H9 (cell line): ENCODE measurements around the gene ROR1. TPM values are rescaled to one million over a fixed set of nuclear protein-coding genes. Genes with fewer than 3 reads are reported as not detected.

Experiments
- DNase-seq: peaks from one replicate; pipeline ENCODE4 v3.0.0-alpha.2; 2017
- H2AFZ ChIP-seq: one replicate; pipeline ENCODE4 v1.6.1; 2013; ENCODE audit warnings: mild to moderate bottlenecking, low read length, control low read depth, moderate library complexity
- H2AK5ac ChIP-seq: 2 replicates; pipeline ENCODE4 v1.6.1; 2013; ENCODE audit warnings: low read length, control low read depth, mixed read lengths; ENCODE audit not compliant: insufficient read length
- H2BK120ac ChIP-seq: one replicate; pipeline ENCODE4 v1.6.1; 2013; ENCODE audit warnings: low read depth, mild to moderate bottlenecking, low read length, control low read depth, inconsistent platforms; ENCODE audit not compliant: poor library complexity, severe bottlenecking
- H2BK12ac ChIP-seq: 2 replicates; pipeline ENCODE4 v1.6.1; 2013; ENCODE audit warnings: low read length, control low read depth, mixed read lengths, low read depth; ENCODE audit not compliant: insufficient read length
- H2BK15ac ChIP-seq: 2 replicates; pipeline ENCODE4 v1.6.1; 2013; ENCODE audit warnings: low read depth, low read length, control low read depth
- H2BK20ac ChIP-seq: one replicate; pipeline ENCODE4 v1.6.1; 2013; ENCODE audit warnings: low read depth, mild to moderate bottlenecking, low read length, control low read depth, inconsistent platforms; ENCODE audit not compliant: poor library complexity, severe bottlenecking
- H2BK5ac ChIP-seq: 2 replicates; pipeline ENCODE4 v1.6.1; 2013; ENCODE audit warnings: low read length, control low read depth, mixed read lengths; ENCODE audit not compliant: insufficient read length
- H3K14ac ChIP-seq: 2 replicates; pipeline ENCODE4 v1.6.1; 2013; ENCODE audit warnings: low read length, control low read depth; ENCODE audit not compliant: insufficient read depth
- H3K18ac ChIP-seq: 2 replicates; pipeline ENCODE4 v1.6.1; 2013; ENCODE audit warnings: low read depth, mild to moderate bottlenecking, mixed read lengths, low read length, control low read depth; ENCODE audit not compliant: insufficient read length
- H3K23ac ChIP-seq: 2 replicates; pipeline ENCODE4 v1.6.1; 2013; ENCODE audit warnings: low read length, control low read depth, mixed read lengths, low read depth; ENCODE audit not compliant: insufficient read length
- H3K23me2 ChIP-seq: 2 replicates; pipeline ENCODE4 v1.6.1; 2013; ENCODE audit warnings: low read depth, mild to moderate bottlenecking, mixed read lengths, low read length, control low read depth; ENCODE audit not compliant: insufficient read length, poor library complexity, severe bottlenecking
- H3K27ac ChIP-seq: 2 replicates; pipeline ENCODE4 v1.5.1; 2013; ENCODE audit warnings: low read length, control low read depth, mixed read lengths, low read depth; ENCODE audit not compliant: insufficient read length
- H3K27me3 ChIP-seq: 2 replicates; pipeline ENCODE4 v1.6.1; 2013; ENCODE audit warnings: low read length, control low read depth, inconsistent platforms; ENCODE audit not compliant: insufficient read depth
- H3K4ac ChIP-seq: 2 replicates; pipeline ENCODE4 v1.6.1; 2013; ENCODE audit warnings: low read depth, mild to moderate bottlenecking, control low read depth, inconsistent platforms, low read length, moderate library complexity
- H3K4me1 ChIP-seq: 2 replicates; pipeline ENCODE4 v1.6.1; 2013; ENCODE audit warnings: low read length, control low read depth, inconsistent platforms; ENCODE audit not compliant: insufficient read depth
- H3K4me2 ChIP-seq: 2 replicates; pipeline ENCODE4 v1.6.1; 2013; ENCODE audit warnings: low read length, control low read depth, mixed read lengths; ENCODE audit not compliant: insufficient read length, insufficient read depth
- H3K56ac ChIP-seq: 2 replicates; pipeline ENCODE4 v1.6.1; 2013; ENCODE audit warnings: low read depth, mild to moderate bottlenecking, mixed read lengths, low read length, control low read depth; ENCODE audit not compliant: insufficient read length
- H3K79me1 ChIP-seq: 2 replicates; pipeline ENCODE4 v1.6.1; 2013; ENCODE audit warnings: low read depth, mild to moderate bottlenecking, moderate library complexity, low read length, control low read depth, inconsistent platforms; ENCODE audit not compliant: insufficient read depth, poor library complexity, severe bottlenecking
- H3K79me2 ChIP-seq: 2 replicates; pipeline ENCODE4 v1.6.1; 2013; ENCODE audit warnings: low read length, control low read depth, inconsistent platforms; ENCODE audit not compliant: insufficient read depth
- H3K9ac ChIP-seq: 2 replicates; pipeline ENCODE4 v1.6.1; 2013; ENCODE audit warnings: low read length, control low read depth, mixed read lengths; ENCODE audit not compliant: insufficient read length; ENCODE audit errors: extremely low read depth
- H3K9me3 ChIP-seq: one replicate; pipeline ENCODE4 v1.6.1; 2013; ENCODE audit warnings: low read depth, low read length, inconsistent platforms; ENCODE audit not compliant: control insufficient read depth
- H3T11ph ChIP-seq: one replicate; pipeline ENCODE4 v1.6.1; 2013; ENCODE audit warnings: mild to moderate bottlenecking, low read length, control low read depth, inconsistent platforms
- H4K20me1 ChIP-seq: one replicate; pipeline ENCODE4 v1.6.1; 2013; ENCODE audit not compliant: control insufficient read depth, insufficient read length, insufficient read depth
- H4K5ac ChIP-seq: 2 replicates; pipeline ENCODE4 v1.6.1; 2013; ENCODE audit warnings: low read depth, mild to moderate bottlenecking, mixed read lengths, low read length, control low read depth; ENCODE audit not compliant: insufficient read length
- H4K8ac ChIP-seq: replicated peaks from 2 replicates; pipeline ENCODE4 v1.6.1; 2013; ENCODE audit warnings: low read length, control low read depth, mixed read lengths, low read depth; ENCODE audit not compliant: insufficient read length
- H4K91ac ChIP-seq: 2 replicates; pipeline ENCODE4 v1.6.1; 2013; ENCODE audit warnings: low read depth, mild to moderate bottlenecking, moderate library complexity, mixed read lengths, low read length, control low read depth; ENCODE audit not compliant: insufficient read length
- H3K27ac Mint-ChIP-seq, 3 experiments: 2 replicates in 2 of 3; 3 replicates in 1 of 3; pipeline ENCODE4 v1.8.0; 2020 to 2021; ENCODE audit warnings: mixed read lengths in 3 of 3, mild to moderate bottlenecking in 1 of 3, moderate library complexity in 1 of 3
- H3K27me3 Mint-ChIP-seq: 2 replicates; pipeline ENCODE4 v1.8.0; 2021; ENCODE audit warnings: low read depth, mild to moderate bottlenecking, moderate library complexity, mixed read lengths
- H3K36me3 Mint-ChIP-seq, 3 experiments: 2 replicates in 2 of 3; 3 replicates in 1 of 3; pipeline ENCODE4 v1.8.0; 2020 to 2021; ENCODE audit warnings: low read depth in 3 of 3, mixed read lengths in 3 of 3; ENCODE audit not compliant: insufficient read depth in 1 of 3
- H3K4me1 Mint-ChIP-seq, 2 experiments: 2 replicates each; pipeline ENCODE4 v1.8.0; 2020; ENCODE audit warnings: mixed read lengths in 2 of 2
- H3K4me3 Mint-ChIP-seq, 2 experiments: 2 replicates in 1 of 2; 3 replicates in 1 of 2; pipeline ENCODE4 v1.8.0; 2020 to 2021; ENCODE audit warnings: mild to moderate bottlenecking in 2 of 2, mixed read lengths in 2 of 2, moderate library complexity in 1 of 2
- H3K9me3 Mint-ChIP-seq, 2 experiments: 2 replicates in 1 of 2; 3 replicates in 1 of 2; pipeline ENCODE4 v1.8.0; 2020; ENCODE audit warnings: mild to moderate bottlenecking in 2 of 2, mixed read lengths in 2 of 2, moderate library complexity in 1 of 2
- WGBS: extraction: QIAGEN DNeasy Blood & Tissue Kit; methylation state at CpG from one replicate; pipeline ENCODE4 v1.1.7; 2013; ENCODE audit warnings: missing lambda C conversion rate, low lambda C conversion rate, mixed read lengths; ENCODE audit not compliant: insufficient read length; ENCODE audit errors: extremely low coverage; 5-methylcytosine and 5-hydroxymethylcytosine counted together
- total RNA-seq: library from RNA; stranded (reverse); gene quantifications from 2 replicates; pipeline ENCODE4 v1.2.1, GENCODE V29; 2021
- TF ChIP-seq, protein P1 (sequence below): fragments of 200-600 bp; sonication (generic); conservative IDR thresholded peaks from 3 replicates; pipeline ENCODE4 v1.8.0; 2021; ENCODE audit warnings: antibody characterized with exemption, mild to moderate bottlenecking

The ROR1 gene
- total RNA-seq, 1 experiment from 2014 or later: 75.9 TPM

DNA sequence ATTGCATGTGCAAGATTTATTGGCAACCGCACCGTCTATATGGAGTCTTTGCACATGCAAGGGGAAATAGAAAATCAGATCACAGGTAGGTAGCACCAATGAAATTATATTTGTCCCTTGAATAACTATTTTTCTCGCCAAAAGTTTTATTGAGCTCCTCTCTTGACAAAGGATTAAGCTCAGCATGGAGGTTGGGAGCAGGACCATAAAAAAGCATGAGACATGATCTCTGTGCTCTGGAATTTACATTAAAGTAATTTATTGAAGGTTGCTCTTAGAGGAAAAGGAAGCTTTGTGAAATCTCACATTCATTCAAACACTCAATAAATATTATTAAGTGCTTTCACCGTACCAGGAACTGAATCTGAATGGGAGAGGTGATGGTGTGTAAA lies 363.6 kb downstream of the ROR1 start:
- Histone ChIP-seq H3K14ac (no peak overlapping the region), H3K23me2 (no peaks in the 10 kb centered on the region), H3K79me2 (no peaks in the 10 kb centered on the region), H3K27ac (no peak overlapping the region), H2BK20ac (no peak overlapping the region), H3K23ac (no peak overlapping the region), H3K4me2 (no peak overlapping the region), H4K20me1 (no peaks in the 10 kb centered on the region), H3K27me3 (no peaks in the 10 kb centered on the region), H3K9me3 (no peaks in the 10 kb centered on the region), H4K91ac (no peak overlapping the region), H3K56ac (no peak overlapping the region), H2AK5ac (no peak overlapping the region), H2BK5ac (no peak overlapping the region), H3T11ph (no peak overlapping the region), H2BK15ac (no peak overlapping the region), H3K9ac (no peak overlapping the region), H3K18ac (no peak overlapping the region), H2AFZ (no peak overlapping the region), H3K79me1 (no peaks in the 10 kb centered on the region), H2BK120ac (no peak overlapping the region), H3K4ac (no peak overlapping the region), H4K8ac (no peak overlapping the region), H4K5ac (no peak overlapping the region), H2BK12ac (no peak overlapping the region), H3K4me1 (no peaks in the 10 kb centered on the region)
- no peak overlapping the region for H3K4me3 Mint-ChIP-seq
- peaks cover 7 to 11% of the 10 kb centered on the region in 2 experiments for H3K4me1 Mint-ChIP-seq
- no CpG with 5 or more reads among the region's 4 CpGs for WGBS
- H3K9me3 Mint-ChIP-seq: no peaks in the 10 kb centered on the region
- DNase-seq: no peak
- H3K27ac Mint-ChIP-seq: no peak overlapping the region
- peaks cover 33 to 47% (median 43%) of the 10 kb centered on the region in 3 experiments for H3K36me3 Mint-ChIP-seq
- no peaks in the 10 kb centered on the region for H3K27me3 Mint-ChIP-seq
- TF ChIP-seq, protein P1, sequence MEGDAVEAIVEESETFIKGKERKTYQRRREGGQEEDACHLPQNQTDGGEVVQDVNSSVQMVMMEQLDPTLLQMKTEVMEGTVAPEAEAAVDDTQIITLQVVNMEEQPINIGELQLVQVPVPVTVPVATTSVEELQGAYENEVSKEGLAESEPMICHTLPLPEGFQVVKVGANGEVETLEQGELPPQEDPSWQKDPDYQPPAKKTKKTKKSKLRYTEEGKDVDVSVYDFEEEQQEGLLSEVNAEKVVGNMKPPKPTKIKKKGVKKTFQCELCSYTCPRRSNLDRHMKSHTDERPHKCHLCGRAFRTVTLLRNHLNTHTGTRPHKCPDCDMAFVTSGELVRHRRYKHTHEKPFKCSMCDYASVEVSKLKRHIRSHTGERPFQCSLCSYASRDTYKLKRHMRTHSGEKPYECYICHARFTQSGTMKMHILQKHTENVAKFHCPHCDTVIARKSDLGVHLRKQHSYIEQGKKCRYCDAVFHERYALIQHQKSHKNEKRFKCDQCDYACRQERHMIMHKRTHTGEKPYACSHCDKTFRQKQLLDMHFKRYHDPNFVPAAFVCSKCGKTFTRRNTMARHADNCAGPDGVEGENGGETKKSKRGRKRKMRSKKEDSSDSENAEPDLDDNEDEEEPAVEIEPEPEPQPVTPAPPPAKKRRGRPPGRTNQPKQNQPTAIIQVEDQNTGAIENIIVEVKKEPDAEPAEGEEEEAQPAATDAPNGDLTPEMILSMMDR: no peak
